GM23248 (cell line): Measurements from ENCODE around the gene CENPX. TPM values are rescaled to one million over a fixed set of nuclear protein-coding genes. Genes with fewer than 3 reads are reported as not detected.

Experiments used
- DNase-seq: peaks from one replicate; pipeline ENCODE4 v3.0.0-alpha.2; 2015
- H2AFZ ChIP-seq: fragments of 200-600 bp; sonication (generic); 2 replicates; pipeline ENCODE4 v1.6.1; 2016; ENCODE audit warnings: antibody characterized with exemption
- H3F3A ChIP-seq: fragments of 200-600 bp; sonication (generic); 2 replicates; pipeline ENCODE4 v1.6.1; 2016; ENCODE audit warnings: mild to moderate bottlenecking, antibody characterized with exemption, mixed run types; ENCODE audit not compliant: insufficient read depth
- H3K27ac ChIP-seq: fragments of 200-600 bp; sonication (generic); 2 replicates; pipeline ENCODE4 v1.5.1; 2016; ENCODE audit warnings: mild to moderate bottlenecking
- H3K27me3 ChIP-seq: fragments of 200-600 bp; sonication (generic); replicated peaks from 2 replicates; pipeline ENCODE4 v1.6.1; 2016; ENCODE audit warnings: mild to moderate bottlenecking; ENCODE audit not compliant: insufficient read depth
- H3K36me3 ChIP-seq: fragments of 200-600 bp; sonication (generic); 2 replicates; pipeline ENCODE4 v1.6.1; 2016; ENCODE audit warnings: low read depth, mild to moderate bottlenecking
- H3K4me1 ChIP-seq: fragments of 200-600 bp; sonication (generic); 2 replicates; pipeline ENCODE4 v1.6.1; 2016; ENCODE audit warnings: mild to moderate bottlenecking; ENCODE audit not compliant: insufficient read depth
- H3K4me2 ChIP-seq: fragments of 200-600 bp; sonication (generic); one replicate; pipeline ENCODE4 v1.6.1; 2016; ENCODE audit warnings: mild to moderate bottlenecking; ENCODE audit not compliant: unreplicated experiment
- H3K4me3 ChIP-seq: fragments of 200-600 bp; sonication (generic); 2 replicates; pipeline ENCODE4 v1.5.1; 2016; ENCODE audit warnings: mild to moderate bottlenecking
- H3K79me2 ChIP-seq: fragments of 200-600 bp; sonication (generic); 2 replicates; pipeline ENCODE4 v1.6.1; 2016; ENCODE audit warnings: mild to moderate bottlenecking; ENCODE audit not compliant: insufficient read depth
- H3K9ac ChIP-seq: fragments of 200-600 bp; sonication (generic); 2 replicates; pipeline ENCODE4 v1.6.1; 2016; ENCODE audit warnings: mild to moderate bottlenecking
- H3K9me2 ChIP-seq: fragments of 200-600 bp; sonication (generic); 2 replicates; pipeline ENCODE4 v1.6.1; 2016; ENCODE audit warnings: mixed run types, mild to moderate bottlenecking, moderate library complexity; ENCODE audit not compliant: insufficient read depth
- H3K9me3 ChIP-seq: fragments of 200-600 bp; sonication (generic); one replicate; pipeline ENCODE4 v1.6.1; 2017; ENCODE audit warnings: low read depth
- H4K20me1 ChIP-seq: fragments of 200-600 bp; sonication (generic); 2 replicates; pipeline ENCODE4 v1.6.0; 2016; ENCODE audit not compliant: insufficient read depth
- EZH2 ChIP-seq: fragments of 200-600 bp; sonication (generic); IDR thresholded peaks from 2 replicates; pipeline ENCODE4 v1.6.1; 2018; ENCODE audit warnings: antibody characterized with exemption, mild to moderate bottlenecking; ENCODE audit not compliant: insufficient read depth, poor library complexity, severe bottlenecking
- EZH2phosphoT487 ChIP-seq: fragments of 200-600 bp; sonication (generic); IDR thresholded peaks from 2 replicates; pipeline ENCODE4 v1.6.1; 2018; ENCODE audit warnings: antibody characterized with exemption, moderate library complexity, mild to moderate bottlenecking, low read depth; ENCODE audit not compliant: insufficient read depth
- WGBS, 2 experiments: methylation state at CpG; one replicate each; pipeline ENCODE4 v1.1.6; 2015 to 2017; ENCODE audit warnings: low lambda C conversion rate in 2 of 2, low coverage in 1 of 2; ENCODE audit errors: missing lambda C conversion rate in 2 of 2; 5-methylcytosine and 5-hydroxymethylcytosine counted together
- in situ Hi-C: fragments of 300-500 bp; cut with MboI; formaldehyde crosslinking; loops from 2 replicates; pipeline ENCODE4 v1.15.0; 2020
- polyA plus RNA-seq: library from polyadenylated mRNA; unstranded; fragments of >200 nt; fragmentation: Nextera tagmentation; extraction: Ambion mirVana; gene quantifications from 2 replicates; pipeline ENCODE4 v1.2.1, GENCODE V29; 2016
- total RNA-seq: library from RNA; depleted of rRNA; stranded (reverse); fragments of >200 nt; shearing (Covaris generic); gene quantifications from 2 replicates; pipeline ENCODE4 v1.2.3, GENCODE V29; 2014

CENPX gene
- total and polyA plus RNA-seq, 2 experiments from 2014 or later: 43.9 to 68.6 TPM

DNA sequence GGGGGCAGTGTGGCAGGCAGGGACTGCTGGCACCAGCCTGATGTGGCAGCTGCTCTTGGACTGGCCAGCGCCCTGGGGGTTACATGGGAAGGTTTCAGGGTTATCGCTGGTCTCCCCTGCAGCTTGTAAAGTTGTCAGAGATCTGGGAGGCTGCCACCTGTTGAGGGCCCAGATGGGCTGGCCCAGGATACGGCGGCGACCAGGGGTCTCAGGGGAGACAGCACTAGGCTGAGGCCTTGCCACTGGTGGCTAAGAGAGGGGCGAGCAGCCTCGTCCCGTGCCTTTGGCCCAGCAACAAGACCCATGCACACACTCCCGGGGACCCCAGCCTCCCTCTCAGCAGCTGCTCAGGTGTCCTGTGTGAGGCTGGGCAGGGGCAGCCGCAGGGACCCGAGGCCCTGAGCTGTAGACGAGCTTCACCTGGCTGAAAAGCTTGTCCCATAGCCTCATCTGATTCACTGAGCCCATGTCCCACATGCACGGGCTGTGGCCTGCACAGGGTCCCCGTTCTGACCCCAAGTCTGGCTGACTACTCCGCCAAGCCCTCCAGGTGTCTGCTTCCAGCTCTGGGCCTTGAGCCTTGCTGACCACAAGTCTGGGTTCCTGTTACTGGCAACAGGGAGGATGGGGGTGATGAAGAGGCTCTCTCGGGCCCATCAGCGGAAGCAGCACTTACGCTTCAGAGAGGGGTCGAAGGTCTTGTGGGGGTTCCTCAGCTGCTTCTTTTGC lies 36.8 kb upstream of the CENPX start:
- no peaks in the 10 kb centered on the region for H3K36me3 ChIP-seq
- H3F3A ChIP-seq: no peaks in the 10 kb centered on the region
- no peak for DNase-seq
- no peak overlapping the region for H3K4me3 ChIP-seq
- peaks cover 19% of the 10 kb centered on the region for H3K79me2 ChIP-seq
- 65 to 72% methylated on average over 18 to 19 of the region's 19 CpGs for WGBS, 2 experiments
- H3K9me2 ChIP-seq: no peaks in the 10 kb centered on the region
- H3K9ac ChIP-seq: no peak overlapping the region
- no peaks in the 10 kb centered on the region for H4K20me1 ChIP-seq
- no peak overlapping the region for H3K4me2 ChIP-seq
- no peaks in the 10 kb centered on the region for H3K27me3 ChIP-seq
- H3K9me3 ChIP-seq: no peaks in the 10 kb centered on the region
- no peak overlapping the region for H2AFZ ChIP-seq
- H3K27ac ChIP-seq: no peak overlapping the region
- peaks cover 3% of the 10 kb centered on the region; the same call in 1 of the 2 replicates for H3K4me1 ChIP-seq
- TF ChIP-seq EZH2: no peak
- TF ChIP-seq EZH2phosphoT487: no peak
- in situ Hi-C loops: no loop called here

- no peak for DNase-seq
- Histone ChIP-seq H3K27me3 (no peaks in the 10 kb centered on the region), H3K4me2 (no peak overlapping the region), H3K9me2 (no peaks in the 10 kb centered on the region), H2AFZ (no peak overlapping the region), H3K9ac (no peak overlapping the region), H3K4me1 (no peaks in the 10 kb centered on the region), H4K20me1 (no peaks in the 10 kb centered on the region), H3K4me3 (no peak overlapping the region), H3K9me3 (no peaks in the 10 kb centered on the region), H3K79me2 (peaks cover 18% of the 10 kb centered on the region), H3K36me3 (no peaks in the 10 kb centered on the region), H3F3A (no peaks in the 10 kb centered on the region), H3K27ac (no peak overlapping the region)
- in situ Hi-C loops: no loop called here
- TF ChIP-seq EZH2phosphoT487 (no peak), EZH2 (no peak)
- 76 to 77% methylated on average over 10 of the region's 10 CpGs for WGBS, 2 experiments
Measured at GRCh38 chr17:82058855-82059249, 36.2 kb upstream of the CENPX start.

DNA sequence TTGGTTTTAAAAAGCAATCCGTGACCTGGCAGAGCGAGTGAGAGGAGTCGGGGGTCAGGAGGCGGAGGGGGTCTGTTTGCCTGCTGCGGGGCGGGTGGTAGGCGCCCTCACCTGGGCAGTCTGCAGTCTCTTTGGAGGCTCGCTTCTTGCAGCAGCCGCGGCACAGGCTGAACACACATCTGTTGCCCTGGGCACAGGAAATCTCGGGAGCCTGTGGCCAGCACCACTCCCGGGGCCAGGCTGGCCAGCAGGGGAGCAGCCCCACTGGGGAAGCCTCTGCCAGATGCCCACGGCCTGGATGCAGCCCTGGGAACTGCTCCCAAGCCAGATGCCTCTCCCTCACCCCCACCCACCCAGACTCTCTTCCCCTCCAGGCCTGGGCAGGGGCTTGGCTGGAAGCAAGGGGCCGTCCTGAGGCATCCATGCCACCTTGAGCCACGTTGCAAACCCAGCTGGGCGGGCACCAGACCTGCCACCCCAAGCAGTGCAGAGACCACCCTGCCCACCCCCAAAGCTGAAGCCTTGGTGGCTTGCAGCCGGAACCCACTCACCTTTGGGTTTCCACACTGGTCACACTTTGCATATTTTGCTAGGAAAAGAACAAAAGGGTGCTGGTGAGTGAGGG lies 35.7 kb upstream of the CENPX start:
- Histone ChIP-seq H3K4me2 (no peak overlapping the region), H3F3A (no peaks in the 10 kb centered on the region), H4K20me1 (no peaks in the 10 kb centered on the region), H3K36me3 (no peaks in the 10 kb centered on the region), H3K4me3 (no peak overlapping the region), H3K9ac (no peak overlapping the region), H3K9me2 (no peaks in the 10 kb centered on the region), H3K27me3 (no peaks in the 10 kb centered on the region), H3K4me1 (no peaks in the 10 kb centered on the region), H3K79me2 (peaks cover 19% of the 10 kb centered on the region), H2AFZ (no peak overlapping the region), H3K9me3 (no peaks in the 10 kb centered on the region), H3K27ac (no peak overlapping the region)
- TF ChIP-seq EZH2 (no peak), EZH2phosphoT487 (no peak)
- DNase-seq: no peak
- WGBS, 2 experiments: 73 to 89% methylated on average over 9 to 17 of the region's 17 CpGs
- in situ Hi-C loops: no loop called here

DNA sequence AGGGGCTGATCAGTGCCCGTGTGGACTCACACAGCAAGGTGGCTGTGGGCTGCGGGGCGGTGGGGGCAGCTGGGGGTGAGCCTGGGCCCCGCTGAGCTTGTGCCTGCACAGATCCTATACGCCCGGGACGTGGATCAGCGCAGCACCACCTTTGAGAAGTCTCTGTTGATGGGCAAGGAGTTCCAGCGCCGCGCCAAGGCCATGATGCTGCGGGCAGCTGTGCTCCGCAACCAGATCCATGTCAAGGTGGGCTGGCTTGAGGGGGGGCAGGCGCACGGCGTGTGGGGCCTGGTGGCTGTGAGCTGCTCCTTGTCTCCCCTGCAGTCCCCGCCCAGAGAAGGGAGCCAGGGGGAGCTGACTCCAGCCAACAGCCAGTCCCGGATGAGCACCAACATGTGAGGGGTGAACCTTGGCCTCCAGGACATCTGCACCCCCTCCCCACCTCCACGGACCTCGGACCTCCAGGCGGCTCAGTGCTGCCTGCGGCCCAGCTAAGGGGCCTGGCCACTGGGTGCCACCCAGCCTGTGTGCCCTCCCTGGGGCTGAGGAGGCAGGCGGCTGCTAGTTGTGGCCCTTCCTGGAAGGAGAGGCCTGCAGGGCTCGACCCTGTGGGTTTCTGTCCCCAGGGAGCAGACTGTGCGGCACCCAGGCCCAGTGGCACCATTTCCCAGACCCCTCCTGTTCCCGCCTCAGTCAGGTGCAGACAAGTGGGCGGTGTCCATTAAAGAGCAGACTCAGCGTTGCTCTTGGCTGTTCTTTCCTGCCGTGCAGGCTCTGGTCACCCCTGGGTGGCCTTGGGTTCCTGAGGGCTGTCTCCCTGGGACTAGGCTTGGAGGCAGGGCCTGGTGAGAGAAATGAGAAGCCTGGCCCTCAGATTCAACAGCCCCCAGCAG lies 34.3 kb upstream of the CENPX start:
- Histone ChIP-seq H4K20me1 (no peaks in the 10 kb centered on the region), H3K4me1 (peaks cover 6% of the 10 kb centered on the region), H3K9me2 (no peaks in the 10 kb centered on the region), H2AFZ (no peak overlapping the region), H3K4me3 (no peak overlapping the region), H3K27ac (no peak overlapping the region), H3K36me3 (no peaks in the 10 kb centered on the region), H3K4me2 (no peak overlapping the region), H3K9ac (no peak overlapping the region), H3K79me2 (peaks cover 23% of the 10 kb centered on the region), H3K27me3 (no peaks in the 10 kb centered on the region), H3K9me3 (no peaks in the 10 kb centered on the region), H3F3A (no peaks in the 10 kb centered on the region)
- in situ Hi-C loops: no loop called here
- WGBS, 2 experiments: 83 to 87% methylated on average over 23 to 29 of the region's 29 CpGs
- TF ChIP-seq EZH2: no peak
- TF ChIP-seq EZH2phosphoT487: no peak
- no peak for DNase-seq
